GM20431 (cell line): ENCODE measurements around the gene EDN2.

Source experiments
- in situ Hi-C: fragments of 300-500 bp; cut with MseI, MboI; formaldehyde crosslinking; loops from one replicate; pipeline ENCODE4 v1.15.0; 2020; ENCODE audit warnings: low sequenced_read_pairs; ENCODE audit not compliant: unreplicated experiment

EDN2 gene

DNA sequence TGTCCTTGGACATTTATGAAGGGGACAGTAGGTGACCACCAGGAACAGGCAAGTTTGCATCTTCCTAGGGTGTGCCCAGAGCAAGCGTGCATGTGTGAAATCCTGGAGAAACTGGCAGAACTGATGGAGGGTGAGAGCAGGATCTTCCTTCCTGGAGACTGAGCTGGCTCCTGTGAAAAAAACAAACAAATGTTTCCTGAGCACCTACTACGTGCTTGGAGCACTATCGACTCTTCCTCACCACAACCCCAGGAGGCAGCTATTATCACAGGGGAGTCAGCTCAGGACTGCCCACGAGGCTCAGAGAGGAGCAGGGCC, 1.5 kb upstream of the EDN2 start:
- in situ Hi-C loops, result no loop called here

DNA sequence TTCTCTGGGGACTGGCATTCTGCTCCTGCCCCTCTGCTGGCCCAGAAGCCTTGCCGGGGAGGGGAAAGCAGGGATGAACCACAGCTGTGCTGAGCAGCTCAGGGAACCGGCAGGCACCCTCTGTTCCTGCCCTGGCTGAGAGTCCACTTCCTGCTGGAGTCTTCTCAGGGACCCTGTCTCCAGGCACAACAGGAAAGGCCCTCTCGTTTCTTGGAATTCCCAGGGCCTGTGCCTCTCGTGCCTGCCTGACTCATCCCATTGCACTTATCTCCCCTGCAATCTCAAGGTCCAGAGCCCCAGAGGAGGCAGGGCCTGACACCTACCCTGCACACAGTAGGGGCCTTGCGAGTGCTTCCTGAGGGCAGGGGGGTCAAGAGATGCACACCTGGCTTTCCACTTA, 1.1 kb upstream of the EDN2 start:
- in situ Hi-C loops, result no loop called here

DNA sequence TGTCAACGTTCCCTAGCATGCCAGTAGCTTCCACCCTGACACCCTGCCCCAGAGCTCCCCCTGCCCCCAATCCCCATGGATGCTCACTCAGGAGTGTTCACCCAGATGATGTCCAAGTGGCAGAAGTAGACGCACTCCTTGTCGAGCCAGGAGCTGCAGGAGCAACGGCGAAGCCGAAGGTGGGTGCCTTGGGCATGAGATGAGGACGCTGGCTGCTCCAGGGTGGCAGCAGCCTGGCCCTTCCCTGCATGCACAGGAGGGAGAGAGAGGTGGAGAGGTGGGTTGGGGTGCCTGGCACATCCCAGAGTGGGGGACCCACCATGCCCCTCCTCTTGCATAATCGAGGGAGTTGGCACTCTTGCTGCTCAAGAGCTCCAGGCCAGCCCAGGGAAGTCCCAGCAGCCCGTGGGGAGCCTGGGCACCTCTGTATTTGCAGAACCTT, 502 bp downstream of the EDN2 start:
- in situ Hi-C loops, result no loop called here

DNA sequence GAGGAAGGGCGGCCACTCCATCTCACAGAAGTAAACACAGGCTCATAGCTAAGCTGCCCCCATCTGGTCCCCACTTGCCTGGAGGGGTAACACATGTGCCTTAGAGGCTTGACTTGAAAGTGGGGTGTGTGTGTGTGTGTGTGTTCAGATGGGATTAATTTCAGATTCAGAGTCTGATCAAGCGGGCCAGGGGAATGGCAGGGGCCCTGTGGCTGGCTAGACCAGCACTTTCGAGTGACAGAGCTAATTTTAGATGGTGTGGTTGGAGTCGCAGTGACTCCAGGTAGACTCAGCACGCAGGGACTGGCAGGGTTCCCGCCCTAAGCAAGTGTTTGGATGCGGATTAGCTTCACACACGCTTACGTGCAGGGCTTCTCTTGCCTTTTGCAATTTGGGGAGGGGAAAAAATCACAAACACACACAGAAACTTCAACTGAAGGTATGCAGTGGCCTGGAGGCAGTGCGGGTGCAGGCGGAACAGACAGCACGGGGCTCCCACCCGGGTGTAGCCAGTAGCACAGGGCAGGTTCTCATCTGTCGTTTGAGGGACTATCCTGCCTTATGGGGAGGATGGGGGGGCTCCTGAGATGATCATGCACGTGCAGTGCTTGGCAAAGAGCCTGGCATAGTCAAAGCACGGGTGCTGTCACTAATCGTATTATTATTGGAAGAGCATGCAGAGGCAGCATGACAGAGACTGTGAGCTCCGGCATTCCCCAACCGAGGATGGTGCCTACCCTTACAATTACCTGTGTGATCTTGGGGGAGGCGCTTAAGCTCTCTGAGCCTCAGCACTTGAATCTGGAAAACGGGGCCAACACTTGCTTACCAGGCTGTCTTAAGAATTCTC, 1.3 kb downstream of the EDN2 start:
- in situ Hi-C loops, result no loop called here

DNA sequence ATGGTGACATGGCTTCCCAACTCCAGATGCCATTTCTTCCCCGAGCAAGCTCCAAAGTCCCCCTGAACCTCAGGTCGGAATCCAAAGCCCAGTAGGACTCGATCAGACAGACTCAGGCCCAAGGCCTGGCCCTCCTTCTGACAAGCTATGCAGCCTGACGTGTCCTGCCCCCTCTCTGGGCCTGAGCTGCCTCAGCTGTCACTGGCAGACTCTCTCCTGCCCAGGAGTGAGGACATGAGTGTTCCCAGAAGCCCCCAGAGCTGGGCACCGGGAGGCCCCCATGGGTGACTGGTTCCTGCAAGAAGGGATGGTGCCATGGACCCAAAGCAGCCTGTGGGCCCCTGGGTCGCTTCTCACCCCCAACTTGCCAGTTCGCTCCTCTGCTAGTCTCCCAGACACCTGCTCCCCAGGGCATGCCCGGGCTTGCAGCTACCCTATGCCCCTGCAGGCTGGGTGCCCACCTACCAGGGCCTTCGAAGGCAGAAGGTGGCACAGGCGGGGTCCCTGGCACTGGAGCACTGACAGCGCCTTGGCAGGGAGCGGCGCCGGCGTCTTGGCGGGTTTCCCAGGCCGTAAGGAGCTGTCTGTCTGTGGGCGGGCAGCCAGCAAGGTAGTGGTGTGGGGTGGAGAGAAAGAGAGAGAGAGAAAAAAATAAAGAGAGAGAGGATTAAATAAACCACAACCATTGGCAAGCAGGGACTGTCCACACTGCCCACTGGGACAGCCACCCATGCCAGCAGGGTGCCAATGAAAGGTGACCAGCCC, 2.3 kb downstream of the EDN2 start:
- in situ Hi-C loops, result no loop called here

DNA sequence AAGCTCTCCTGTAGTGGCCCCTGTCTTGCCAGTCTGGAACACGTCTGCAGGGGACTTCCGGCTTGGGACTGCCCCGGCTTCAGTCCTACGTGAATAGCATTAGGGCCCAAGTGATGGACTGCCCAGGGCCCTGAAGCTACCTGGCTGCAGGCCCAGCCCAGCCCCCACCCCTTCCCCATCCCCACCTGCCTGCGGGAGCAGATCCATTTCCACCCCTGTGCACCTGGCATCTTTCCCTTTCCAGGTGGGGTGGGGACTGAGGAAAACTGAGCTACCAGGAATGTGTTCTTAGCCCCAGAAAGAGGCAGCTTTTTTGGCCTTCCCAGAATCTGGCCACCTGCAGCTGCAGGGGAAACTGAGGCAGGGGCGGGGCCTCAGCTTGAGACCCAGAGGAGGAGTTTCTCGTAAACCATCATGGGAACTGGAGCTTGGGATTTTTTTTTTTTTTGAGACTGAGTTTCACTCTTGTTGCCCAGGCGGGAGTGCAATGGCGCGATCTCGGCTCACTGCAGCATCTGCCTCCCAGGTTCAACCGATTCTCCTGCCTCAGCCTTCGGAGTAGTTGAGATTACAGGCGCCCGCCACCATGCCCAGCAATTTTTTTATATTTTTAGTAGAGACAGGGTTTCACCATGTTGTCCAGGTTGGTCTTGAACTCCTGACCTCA, 3.2 kb downstream of the EDN2 start:
- in situ Hi-C loops, result no loop called here

DNA sequence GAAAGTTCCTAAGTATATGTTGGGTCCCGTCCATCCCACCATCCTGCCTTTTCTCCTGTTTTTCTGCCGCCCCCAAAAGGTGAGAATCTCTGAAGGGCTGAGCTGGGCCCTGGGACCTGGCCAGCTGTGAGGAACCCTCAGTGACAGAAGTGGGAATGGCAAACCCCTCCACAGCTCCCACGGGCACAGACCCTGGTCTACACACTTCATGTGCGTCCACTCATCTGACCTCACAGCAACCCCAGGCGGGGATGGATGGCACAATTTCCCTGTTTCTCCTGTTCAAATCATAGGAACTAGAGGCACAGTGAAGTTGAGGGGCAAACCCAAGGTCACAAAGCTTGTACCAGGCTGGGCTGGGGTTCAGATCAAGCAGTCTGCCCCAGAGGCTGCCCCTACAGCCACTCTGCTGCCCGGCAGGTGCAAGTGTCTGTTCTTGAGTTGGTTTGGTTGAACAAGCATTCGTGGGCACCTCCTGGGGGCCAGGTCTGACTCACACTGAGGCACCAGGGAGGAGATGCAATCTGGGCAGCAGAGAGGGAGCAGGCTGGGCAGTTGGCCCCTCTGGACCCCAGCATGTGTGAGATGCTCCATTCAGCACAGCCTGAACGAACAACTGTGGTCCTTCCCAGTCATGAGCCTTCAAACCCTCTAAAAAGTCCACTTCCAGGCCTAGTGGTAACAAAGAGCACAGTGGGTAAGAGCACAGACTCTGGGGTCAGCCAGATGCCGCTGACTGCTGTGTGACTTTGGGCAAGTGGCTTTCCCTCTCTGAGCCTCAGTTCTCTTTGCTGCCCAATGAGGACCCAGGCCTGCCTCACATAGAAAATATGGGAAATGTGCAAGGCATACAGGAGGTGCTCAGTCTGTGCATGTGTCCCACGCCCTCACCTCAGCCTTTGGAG, 4.0 kb downstream of the EDN2 start:
- in situ Hi-C loops, result no loop called here

DNA sequence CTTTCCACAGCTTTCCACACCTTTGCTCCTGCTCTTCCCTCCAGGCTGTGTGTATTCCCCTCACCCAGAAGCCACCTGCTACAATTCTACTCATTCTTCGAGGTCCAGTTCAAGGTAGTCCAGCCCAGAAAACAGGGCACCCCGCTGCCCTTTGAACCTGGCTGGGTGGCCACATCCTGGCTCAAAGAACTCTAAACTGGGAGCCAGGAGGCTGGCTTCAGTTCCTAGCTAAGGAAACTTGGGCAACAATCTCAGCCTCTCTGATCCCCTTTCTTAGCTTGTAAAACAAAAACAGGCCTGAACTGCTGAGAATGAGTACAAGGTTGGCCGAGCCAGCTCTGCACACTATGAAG, 4.7 kb downstream of the EDN2 start:
- in situ Hi-C loops, result no loop called here

DNA sequence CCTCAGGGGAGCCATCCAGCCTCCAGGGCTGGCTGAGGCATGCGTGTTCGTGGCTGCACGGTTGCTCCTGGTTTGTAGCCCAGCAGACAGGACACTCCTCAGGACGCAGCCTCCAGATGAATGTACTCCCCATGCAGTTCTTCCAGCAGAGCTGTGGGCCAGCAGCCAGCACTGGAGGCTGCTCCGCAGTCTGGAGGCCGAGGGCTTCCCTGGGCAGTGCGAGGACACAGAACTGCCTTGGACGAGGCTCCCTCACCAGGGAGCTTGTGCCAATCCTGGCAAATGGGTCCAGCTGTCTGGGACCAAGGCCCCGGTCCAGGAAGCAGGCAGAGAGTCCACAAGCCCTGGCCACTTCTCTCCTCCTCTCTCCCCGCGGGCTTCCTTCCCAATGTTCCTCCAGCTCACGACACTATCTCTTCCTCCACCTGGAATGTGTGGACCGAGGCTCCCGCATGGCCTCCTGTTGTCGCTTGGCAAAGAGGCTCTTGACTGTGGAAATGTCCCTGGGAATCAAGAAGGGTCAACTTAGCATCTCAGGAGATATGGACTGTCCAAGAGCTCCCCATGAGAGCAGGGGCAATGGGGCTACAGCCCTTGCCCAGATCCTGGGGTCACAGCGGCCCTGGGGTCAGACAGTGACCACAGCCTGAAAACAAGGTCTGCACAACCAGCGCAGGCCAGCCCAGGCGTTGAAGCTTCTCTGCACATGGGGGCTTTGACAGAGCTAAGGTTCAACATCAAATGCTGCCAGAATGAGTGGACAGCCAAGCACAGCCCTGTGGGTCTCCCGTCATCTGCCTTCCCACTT, 5.3 kb downstream of the EDN2 start:
- in situ Hi-C loops, result no loop called here

DNA sequence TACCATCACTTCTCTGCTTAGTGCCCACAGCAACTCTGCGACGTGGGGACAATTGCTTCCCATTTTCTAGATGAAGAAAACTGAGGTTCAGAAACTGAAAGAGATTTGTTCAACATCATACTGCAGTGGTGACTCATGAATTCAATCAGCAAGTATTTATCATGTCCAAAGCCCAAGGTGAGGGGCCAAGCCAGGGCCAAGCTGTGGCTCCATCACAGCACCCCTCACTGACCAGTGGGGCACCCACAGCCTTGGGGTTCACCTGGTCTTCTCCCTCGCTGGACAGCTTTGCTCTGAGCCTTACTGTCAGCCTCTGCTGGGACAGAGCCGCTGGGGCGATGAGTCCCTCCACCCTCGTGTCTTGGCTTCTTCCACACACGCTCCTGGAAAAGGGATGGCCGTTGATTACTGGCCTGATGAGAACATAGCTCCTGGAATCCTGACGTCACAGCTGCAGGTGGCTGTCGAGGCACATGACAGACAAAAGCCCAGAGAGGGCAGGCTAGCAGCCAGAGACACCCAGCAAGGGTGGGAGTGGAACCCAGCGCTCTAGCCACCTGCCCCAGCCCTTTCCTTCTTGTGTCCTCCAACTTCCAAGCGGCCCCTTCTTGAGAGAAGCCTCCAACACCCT, 6.2 kb downstream of the EDN2 start:
- in situ Hi-C loops, result no loop called here

DNA sequence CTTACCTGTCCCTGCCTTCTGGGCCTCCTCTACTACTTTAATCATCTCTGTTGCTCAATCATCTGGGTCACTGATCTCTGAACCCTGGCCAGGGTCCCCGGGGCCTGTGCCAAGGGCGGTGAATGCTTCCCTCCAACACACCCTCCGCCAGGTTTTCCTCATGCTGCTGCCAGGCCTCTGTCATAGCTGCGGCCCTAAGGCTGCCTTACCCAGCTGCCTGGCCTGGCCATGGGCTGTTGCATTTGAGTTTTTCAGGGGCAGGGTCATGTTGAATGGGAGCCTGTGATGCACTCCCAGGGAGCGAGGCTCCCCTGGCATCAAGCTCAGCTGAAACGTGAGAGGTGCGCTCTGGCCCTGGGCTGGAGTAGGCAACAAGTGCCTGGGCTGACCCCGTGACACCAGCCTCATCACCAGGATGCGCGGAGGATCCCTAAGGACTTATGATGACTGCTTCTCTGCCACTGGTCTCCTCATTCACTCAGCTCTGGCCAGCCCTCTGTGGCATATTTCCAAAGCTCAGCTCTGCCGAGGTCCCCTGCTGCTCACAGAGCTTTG, 7.6 kb downstream of the EDN2 start:
- in situ Hi-C loops, result no loop called here

DNA sequence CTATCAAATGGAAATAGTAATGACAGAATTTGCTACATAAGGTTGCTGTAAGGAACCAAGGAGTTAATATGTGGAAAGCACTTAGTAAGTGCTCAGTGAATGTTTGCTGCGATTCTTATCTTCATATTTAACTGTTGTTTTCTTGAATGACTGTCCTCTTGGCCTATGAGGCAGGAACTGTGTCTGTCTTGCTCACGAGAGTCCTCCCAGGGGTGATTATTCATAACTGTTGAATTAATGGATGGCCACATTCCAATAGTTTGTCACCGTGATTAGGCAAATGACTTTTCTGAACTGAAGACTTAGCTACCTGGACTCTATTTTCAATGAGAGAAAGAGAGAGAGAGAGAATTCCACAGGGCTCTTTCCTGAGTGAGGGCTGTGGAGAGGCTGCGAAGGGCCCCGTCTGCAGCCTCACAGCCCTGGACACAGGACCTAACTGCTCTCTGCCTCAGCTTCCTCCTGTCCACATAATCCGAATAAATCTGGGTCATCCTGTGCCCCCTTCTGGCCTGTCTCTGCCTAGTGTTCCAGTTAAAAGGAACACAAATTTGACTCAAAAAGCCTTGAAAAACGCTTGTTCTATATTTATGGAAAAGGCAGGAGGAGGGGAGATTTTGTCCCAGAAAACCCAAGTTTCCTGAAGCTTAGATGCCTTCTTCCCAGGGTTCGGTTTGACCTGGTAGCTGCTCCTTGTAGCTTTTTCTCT, 8.5 kb downstream of the EDN2 start:
- in situ Hi-C loops, result no loop called here

DNA sequence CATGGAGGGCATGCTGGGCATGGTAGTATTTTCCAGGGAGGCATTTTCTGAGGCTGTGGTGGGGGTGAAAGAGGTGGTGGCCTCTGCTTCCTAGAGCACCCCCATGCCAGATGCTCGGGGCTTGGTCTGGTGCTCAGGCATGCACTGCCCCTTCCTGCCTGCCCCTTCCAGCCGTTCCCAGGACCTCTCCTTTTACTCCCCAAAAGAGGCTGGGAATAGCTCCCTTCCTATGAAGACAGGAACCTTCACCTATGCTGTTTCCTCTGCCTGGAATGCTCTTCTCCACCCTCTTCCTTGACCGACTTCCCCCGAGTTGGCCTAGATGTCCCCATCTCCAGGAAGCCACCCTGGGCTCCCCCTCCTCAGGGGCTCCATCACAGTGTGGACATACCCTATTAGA, 9.1 kb downstream of the EDN2 start:
- in situ Hi-C loops, result no loop called here

DNA sequence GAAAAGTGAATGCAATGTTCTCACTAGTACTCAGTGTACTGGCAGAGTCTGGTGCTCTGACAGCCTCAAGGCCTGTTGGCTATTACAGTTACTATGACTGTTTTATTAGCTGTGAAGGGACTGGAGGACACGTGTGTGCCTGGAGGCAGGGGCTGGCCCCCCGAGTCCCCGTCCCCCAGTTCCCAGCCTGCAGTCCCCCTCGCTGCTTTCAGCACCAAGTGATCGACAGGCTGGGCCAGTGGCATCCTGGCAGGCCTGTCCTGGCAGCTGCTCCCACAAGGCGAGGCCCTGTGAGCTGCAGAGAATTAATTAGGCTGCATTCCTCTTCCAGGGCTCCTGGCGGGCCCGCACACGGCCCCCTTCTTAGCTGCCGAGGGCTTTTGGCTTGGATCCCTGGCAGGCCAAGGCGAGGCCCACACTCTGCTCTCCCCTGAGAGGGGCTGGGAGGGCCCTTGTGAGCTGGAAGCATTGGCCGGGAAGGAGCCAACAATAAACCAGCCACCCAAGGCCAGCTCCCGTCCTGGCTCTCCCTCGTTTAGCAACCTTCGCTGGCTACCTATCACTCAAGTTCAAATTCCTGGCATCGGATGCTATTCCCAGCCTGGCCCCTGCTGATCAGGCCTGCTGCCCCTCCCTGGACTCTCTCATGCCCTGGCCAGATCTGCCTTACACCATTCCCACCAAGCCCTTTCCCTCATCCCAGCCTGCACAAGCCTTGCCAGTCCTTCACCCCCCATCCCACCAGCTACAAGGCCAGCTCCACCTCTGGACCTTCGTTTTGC, 9.8 kb downstream of the EDN2 start:
- in situ Hi-C loops, result no loop called here

DNA sequence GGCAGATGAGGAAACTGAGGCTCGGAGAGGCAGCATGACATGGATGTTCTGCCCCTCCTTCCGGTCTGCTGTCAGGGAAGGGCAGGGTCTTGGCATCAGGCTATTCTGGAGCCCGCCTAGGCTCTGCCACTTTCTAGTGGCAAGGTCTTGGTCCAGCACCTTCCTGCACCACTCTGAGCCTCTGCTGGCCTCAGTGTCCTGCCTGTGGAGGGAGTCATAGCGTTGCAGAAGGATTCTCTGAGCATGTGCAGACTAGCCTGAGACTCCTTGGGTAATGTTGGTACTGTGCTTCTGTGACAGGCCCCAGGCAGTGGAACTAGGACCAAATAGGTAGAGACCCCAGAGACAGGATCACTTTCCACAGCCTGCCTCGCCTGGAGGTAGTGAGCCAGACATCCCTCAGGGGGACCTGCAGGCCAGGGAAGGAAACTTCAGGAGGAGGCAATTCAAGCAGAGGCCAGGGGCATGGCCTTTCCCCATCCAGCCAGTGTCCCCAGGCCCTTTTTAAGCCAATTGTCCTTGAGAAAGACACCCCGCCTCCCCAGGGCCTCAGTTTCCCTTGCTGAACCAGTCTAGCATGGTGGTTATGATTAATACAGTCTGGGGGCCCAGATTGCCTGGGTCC, 10.6 kb downstream of the EDN2 start:
- in situ Hi-C loops, result no loop called here

DNA sequence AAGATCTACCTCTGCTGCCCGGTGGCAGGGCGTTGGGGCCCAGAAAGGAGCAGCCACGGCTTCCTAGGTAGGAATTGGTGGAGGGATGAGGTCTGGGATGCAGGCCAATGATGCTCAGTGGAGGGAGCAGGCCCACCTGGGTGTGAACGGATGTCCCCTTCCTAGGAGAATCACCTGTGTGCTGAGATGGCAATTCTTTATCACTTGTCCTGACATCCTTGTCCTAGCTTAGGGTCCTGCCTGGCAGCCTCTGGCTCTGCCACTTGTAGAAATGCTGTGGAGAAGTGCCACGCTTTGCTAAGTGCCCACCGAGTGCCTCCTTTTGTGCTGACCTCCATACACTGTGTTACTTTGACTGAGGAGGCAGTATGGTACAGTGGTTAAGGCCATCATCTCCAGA, 12.8 kb downstream of the EDN2 start:
- in situ Hi-C loops, result no loop called here

DNA sequence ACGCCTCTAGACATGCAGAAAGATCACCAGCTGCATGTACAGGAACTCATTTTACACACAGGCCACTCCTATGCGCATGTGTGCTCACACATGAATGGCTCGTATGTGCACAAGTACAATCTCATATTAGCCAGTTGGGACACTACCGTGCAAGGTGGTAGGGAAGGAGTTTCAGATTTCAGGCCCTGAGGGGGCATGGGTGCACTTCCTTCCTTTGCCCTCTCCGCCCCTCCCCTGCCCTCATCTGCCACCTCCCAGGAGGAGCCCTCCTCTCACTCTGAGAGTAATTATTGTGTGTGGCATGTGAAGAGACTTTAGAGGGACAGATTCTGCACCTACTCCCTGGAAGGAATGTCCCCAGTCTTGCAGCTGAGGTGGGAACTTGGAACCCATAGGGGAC, 14.8 kb downstream of the EDN2 start:
- in situ Hi-C loops, result no loop called here
